Left renal cortex interstitium (tissue), 4 donors: ENCODE measurements around the gene POLDIP3. TPM values are rescaled to one million over a fixed set of nuclear protein-coding genes. Genes with fewer than 3 reads are reported as not detected.
A peak's percentile ranks its signal among the peaks of the same experiment; 100 is the strongest.
"Not testable (repeated sequence)": the region's sequence is repeated elsewhere in the genome, so short reads cannot be mapped to it uniquely, and the experiment has no call there.

Source experiments
- DNase-seq, 4 donors: peaks; one replicate each; pipeline ENCODE4 v3.0.0-alpha.2; 2013; ENCODE audit warnings: low read depth in 4 of 4, low spot score in 2 of 4, missing footprints in 1 of 4
- polyA plus RNA-seq, 4 donors: library from polyadenylated mRNA; unstranded; fragments of 120-200 nt; gene quantifications; one replicate each; pipeline ENCODE4 v1.2.1, GENCODE V29; 2013; ENCODE audit not compliant: insufficient read length in 4 of 4

The POLDIP3 gene
- polyA plus RNA-seq, 4 donors = 104 to 122 (median 112) TPM

GRCh38 chr22:42620084-42620483 is 5.4 kb upstream of the POLDIP3 start:
- DNase-seq = no peak

- no peak for DNase-seq
These were observed 4.8 kb upstream of the POLDIP3 start for GRCh38 chr22:42619261-42620063.

GRCh38 chr22:42617155-42617983 is 2.7 kb upstream of the POLDIP3 start:
- DNase-seq = no peak

- DNase-seq = not testable (repeated sequence)
These were observed 1.1 kb upstream of the POLDIP3 start for GRCh38 chr22:42615860-42616175.

GRCh38 chr22:42615092-42615859 is 593 bp upstream of the POLDIP3 start:
- DNase-seq = peak; percentile 89 to 99 (median 94)

- no peak for DNase-seq
These were observed 796 bp downstream of the POLDIP3 start for GRCh38 chr22:42613872-42614301.

GRCh38 chr22:42612336-42612735 is 2.3 kb downstream of the POLDIP3 start:
- no peak for DNase-seq

- DNase-seq = no peak
These were observed 3.6 kb downstream of the POLDIP3 start for GRCh38 chr22:42611051-42611450.

GRCh38 chr22:42610186-42610585 is 4.5 kb downstream of the POLDIP3 start:
- no peak for DNase-seq

GRCh38 chr22:42608823-42609361 is 5.8 kb downstream of the POLDIP3 start:
- no peak for DNase-seq

- DNase-seq = no peak
These were observed 6.4 kb downstream of the POLDIP3 start for GRCh38 chr22:42608136-42608822.

- DNase-seq = not testable (repeated sequence)
These were observed 7.0 kb downstream of the POLDIP3 start for GRCh38 chr22:42607641-42608040.

- no peak for DNase-seq
These were observed 10.3 kb downstream of the POLDIP3 start for GRCh38 chr22:42604403-42604802.

GRCh38 chr22:42603427-42603826 is 11.3 kb downstream of the POLDIP3 start:
- no peak for DNase-seq

GRCh38 chr22:42602470-42602869 is 12.2 kb downstream of the POLDIP3 start:
- DNase-seq = no peak

GRCh38 chr22:42601879-42602465 is 12.7 kb downstream of the POLDIP3 start:
- DNase-seq = no peak

GRCh38 chr22:42596863-42597530 is 17.7 kb downstream of the POLDIP3 start:
- DNase-seq = no peak

- no peak for DNase-seq
These were observed 18.3 kb downstream of the POLDIP3 start for GRCh38 chr22:42596336-42596735.

GRCh38 chr22:42595434-42595833 is 19.2 kb downstream of the POLDIP3 start:
- no peak for DNase-seq
